Measurements from ENCODE around the gene TEX51.

TEX51 gene

DNA sequence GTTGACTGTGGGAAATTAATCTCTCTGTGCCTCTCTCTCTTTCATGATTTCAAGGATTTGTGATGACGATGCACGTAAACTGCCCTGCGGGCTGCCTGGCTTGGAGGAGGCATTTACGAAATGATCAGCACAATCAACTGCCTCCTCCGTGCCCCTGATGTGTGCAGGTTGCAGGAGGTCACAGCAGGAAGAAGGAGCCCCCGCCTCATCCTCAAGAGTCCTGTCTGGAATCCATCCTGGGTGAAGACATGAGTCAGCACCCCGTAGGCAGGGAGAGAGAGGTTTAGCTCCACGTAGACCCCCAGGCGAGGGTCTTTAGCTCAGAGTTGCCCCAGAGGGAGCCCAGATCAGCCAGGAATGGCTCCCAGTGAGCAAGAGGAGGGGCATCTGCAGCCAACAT, 17.1 kb upstream of the TEX51 start:
- TF ChIP-seq, protein P1, sequence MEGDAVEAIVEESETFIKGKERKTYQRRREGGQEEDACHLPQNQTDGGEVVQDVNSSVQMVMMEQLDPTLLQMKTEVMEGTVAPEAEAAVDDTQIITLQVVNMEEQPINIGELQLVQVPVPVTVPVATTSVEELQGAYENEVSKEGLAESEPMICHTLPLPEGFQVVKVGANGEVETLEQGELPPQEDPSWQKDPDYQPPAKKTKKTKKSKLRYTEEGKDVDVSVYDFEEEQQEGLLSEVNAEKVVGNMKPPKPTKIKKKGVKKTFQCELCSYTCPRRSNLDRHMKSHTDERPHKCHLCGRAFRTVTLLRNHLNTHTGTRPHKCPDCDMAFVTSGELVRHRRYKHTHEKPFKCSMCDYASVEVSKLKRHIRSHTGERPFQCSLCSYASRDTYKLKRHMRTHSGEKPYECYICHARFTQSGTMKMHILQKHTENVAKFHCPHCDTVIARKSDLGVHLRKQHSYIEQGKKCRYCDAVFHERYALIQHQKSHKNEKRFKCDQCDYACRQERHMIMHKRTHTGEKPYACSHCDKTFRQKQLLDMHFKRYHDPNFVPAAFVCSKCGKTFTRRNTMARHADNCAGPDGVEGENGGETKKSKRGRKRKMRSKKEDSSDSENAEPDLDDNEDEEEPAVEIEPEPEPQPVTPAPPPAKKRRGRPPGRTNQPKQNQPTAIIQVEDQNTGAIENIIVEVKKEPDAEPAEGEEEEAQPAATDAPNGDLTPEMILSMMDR (IDR thresholded peaks at IDR 0.05; ENCODE audit: control insufficient read depth, extremely low read depth, insufficient read depth), result no peak
- H3K4me3 ChIP-seq (ENCODE audit: low read depth, low read length), result no peak overlapping the region
- no peak for DNase-seq (ENCODE audit: low read depth)

DNA sequence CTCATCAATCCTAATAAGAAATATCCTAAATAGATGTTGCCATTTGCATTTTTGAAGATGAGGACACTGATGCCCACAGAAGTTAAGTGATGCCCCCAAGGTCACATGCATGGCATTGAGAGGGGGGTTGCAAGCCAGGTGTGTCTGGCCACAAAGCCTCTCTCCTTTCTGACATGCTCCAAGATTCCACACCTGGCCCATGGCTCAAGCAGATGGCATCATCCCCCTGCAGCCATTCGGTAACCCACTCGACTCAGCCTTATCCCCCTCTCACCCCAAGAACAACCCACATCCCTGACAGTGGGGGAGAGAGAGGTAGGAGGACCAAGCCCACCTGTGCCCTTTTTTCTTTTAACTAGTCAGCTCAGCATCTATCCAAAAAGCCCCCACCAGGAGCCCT, 16.5 kb upstream of the TEX51 start:
- H3K4me3 ChIP-seq (ENCODE audit: low read depth, low read length), result no peak overlapping the region
- TF ChIP-seq, protein P1 (IDR thresholded peaks at IDR 0.05; ENCODE audit: control insufficient read depth, extremely low read depth, insufficient read depth), result no peak
- DNase-seq (ENCODE audit: low read depth), result no peak

DNA sequence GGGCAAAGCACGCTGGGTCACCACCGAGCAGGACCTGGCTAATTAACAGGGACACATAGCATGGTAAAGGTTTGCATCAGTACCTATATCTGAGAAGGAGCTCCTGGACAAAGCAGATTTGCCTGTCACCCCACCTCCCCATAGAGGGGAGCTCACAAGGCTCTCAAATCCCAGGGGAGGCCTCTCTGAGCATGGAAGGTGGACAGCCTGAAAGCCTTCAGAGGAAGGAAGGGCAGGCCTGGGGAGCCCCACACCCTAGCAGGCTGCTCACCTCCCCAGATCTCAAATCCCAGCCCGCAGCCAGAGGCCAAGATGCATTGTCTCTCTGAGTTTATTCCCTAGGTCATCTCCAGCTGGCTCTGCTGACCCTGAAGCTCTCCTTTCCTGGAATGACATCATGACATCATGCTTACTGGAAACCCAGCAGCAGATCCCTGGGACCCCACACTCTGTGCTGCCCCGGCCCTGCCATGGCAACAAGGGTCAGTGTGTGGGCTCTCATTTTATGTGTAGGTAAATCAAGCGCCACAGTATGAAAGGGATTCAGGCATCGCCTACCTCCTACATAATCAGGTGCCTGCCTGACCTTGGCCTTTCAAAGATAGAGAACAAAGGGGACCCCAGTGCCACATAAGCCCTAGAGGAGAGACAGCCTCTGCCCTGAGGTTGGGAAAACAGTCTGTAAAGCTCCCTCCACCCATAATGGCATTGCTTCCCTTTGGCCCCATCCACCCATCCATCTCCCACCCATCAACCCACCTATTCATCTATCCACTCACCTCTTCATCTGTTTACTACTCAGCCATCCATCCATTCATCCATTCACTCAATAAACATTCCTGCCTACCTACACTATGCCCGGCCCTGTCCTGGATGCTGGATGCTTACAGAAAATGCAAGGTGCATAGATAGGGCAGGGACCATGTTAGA, 15.7 kb upstream of the TEX51 start:
- H3K4me3 ChIP-seq (ENCODE audit: low read depth, low read length), result no peak overlapping the region
- DNase-seq (ENCODE audit: low read depth), result no peak
- TF ChIP-seq, protein P1 (IDR thresholded peaks at IDR 0.05; ENCODE audit: control insufficient read depth, extremely low read depth, insufficient read depth), result no peak

DNA sequence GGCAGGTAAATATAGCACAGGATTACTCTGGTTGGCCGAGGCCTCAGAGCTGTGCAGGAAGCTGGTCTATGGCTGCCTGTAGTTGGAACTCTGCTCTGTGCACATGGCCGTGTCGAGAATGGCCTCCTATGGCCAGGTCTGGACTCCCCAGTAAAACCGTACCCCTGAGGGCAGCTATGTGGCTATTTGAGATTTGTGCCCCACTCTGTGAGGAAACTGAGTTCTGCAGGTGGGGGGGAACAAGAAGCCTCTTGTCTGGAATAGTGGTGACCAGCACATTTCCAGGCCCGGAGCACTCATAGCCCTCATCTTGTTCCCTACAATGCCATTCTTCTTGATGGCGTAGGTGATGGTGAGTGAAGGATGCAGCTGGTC, 15.0 kb upstream of the TEX51 start:
- TF ChIP-seq, protein P1 (IDR thresholded peaks at IDR 0.05; ENCODE audit: control insufficient read depth, extremely low read depth, insufficient read depth), result no peak
- no peak overlapping the region for H3K4me3 ChIP-seq (ENCODE audit: low read depth, low read length)
- DNase-seq (ENCODE audit: low read depth), result no peak

DNA sequence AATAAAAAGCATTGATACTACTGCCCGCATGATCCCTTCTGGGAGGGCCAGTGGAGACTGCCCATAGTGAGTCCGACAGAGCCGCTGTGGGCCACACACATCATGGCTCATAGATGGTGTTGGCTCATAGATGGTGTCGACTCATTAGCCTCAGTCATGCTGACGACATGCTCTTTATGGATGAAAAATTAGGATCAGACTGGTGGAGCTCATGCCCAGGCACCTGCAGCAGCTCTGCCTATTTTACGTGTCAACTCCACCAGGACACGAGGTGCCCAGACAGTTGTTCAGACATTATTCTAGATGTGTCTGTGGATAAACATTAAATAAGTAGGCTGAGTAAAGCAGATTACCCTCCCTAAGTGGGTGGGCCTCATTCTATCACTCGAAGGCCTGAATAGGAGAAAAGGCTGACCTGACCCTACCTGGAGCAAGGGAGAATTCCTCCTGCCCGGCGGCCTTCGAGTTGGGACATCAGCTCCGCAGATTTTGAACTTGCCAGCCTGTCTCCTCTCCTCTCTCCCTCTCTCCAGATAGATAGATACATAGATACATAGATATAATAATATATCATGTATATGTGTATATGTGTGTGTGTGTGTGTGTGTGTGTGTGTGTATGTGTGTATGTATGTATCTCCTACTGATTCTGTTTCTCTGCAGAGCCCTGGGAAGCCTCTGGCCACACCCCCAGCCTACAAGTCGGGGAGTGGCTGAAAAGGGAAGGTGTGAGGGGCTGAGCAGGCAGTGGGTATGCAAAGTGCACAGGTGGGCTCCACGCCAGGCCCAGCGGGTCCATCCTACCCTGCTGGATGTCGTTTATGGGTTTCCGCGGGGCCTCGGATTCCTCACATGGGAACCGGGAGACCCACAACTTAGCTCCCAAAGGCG, 13.6 kb upstream of the TEX51 start:
- TF ChIP-seq, protein P1 (IDR thresholded peaks at IDR 0.05; ENCODE audit: control insufficient read depth, extremely low read depth, insufficient read depth), result no peak
- no peak for DNase-seq (ENCODE audit: low read depth)
- no peak overlapping the region for H3K4me3 ChIP-seq (ENCODE audit: low read depth, low read length)

DNA sequence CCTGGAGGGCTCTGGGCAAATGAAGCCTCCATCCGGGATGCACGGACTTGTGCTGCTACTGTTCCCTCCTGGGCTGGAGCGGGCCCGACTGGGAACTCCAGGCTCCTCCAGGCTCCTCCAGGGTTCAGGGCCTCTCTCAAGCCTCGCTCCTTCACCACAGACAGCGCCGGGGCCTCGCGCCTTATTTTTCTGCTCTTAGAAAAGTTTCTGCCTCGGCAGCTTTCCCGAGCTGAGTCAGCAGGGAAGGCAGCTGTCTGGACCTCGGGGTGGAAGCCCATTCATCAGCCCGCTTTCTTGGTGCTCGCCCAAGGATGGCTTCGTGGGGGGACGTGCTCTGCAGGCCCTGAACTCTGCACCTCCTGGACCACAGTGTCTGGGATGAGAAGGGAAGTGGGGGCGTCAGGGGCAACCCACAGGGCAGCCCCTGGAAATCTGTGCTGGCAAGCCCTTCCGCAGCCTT, 12.9 kb upstream of the TEX51 start:
- peak overlapping the region; percentile 39 for H3K4me3 ChIP-seq (ENCODE audit: low read depth, low read length)
- DNase-seq (ENCODE audit: low read depth), result no peak
- TF ChIP-seq, protein P1 (IDR thresholded peaks at IDR 0.05; ENCODE audit: control insufficient read depth, extremely low read depth, insufficient read depth), result no peak

All from LNCaP clone FGC (cell line).